Activated CD8-positive, alpha-beta memory T cell treated with anti-CD3 and anti-CD28 coated beads, Interleukin-2, amount 50 U/mL, for 1 hour (primary cell): ENCODE measurements around the gene DGKD.

Experiments
- DNase-seq: peaks from one replicate; pipeline ENCODE4 v3.0.0-alpha.2; 2020; ENCODE audit errors: extremely low read depth

DGKD gene

GRCh38 chr2:233413046-233413445 lies 58.8 kb downstream of the DGKD start:
- no peak for DNase-seq

- peak; percentile 76 for DNase-seq
Observed at GRCh38 chr2:233413559-233414272, 59.4 kb downstream of the DGKD start.

- DNase-seq = no peak
Observed at GRCh38 chr2:233414273-233414654, 60.0 kb downstream of the DGKD start.

GRCh38 chr2:233414777-233415570 lies 60.7 kb downstream of the DGKD start:
- no peak for DNase-seq

GRCh38 chr2:233416199-233416598 lies 61.9 kb downstream of the DGKD start:
- no peak for DNase-seq

GRCh38 chr2:233416706-233417105 lies 62.4 kb downstream of the DGKD start:
- DNase-seq = no peak

- DNase-seq = no peak
Observed at GRCh38 chr2:233417282-233417681, 63.0 kb downstream of the DGKD start.

GRCh38 chr2:233418052-233418760 lies 63.9 kb downstream of the DGKD start:
- DNase-seq = no peak

GRCh38 chr2:233418761-233419546 lies 64.7 kb downstream of the DGKD start:
- DNase-seq = no peak

GRCh38 chr2:233419602-233420391 lies 65.5 kb downstream of the DGKD start:
- DNase-seq = no peak

GRCh38 chr2:233421091-233421816 lies 67.0 kb downstream of the DGKD start:
- no peak for DNase-seq

GRCh38 chr2:233422050-233422639 lies 67.9 kb downstream of the DGKD start:
- DNase-seq = no peak

GRCh38 chr2:233422649-233423551 lies 68.6 kb downstream of the DGKD start:
- DNase-seq = no peak

- DNase-seq = no peak
Observed at GRCh38 chr2:233423552-233423860, 69.2 kb downstream of the DGKD start.

- DNase-seq = no peak
Observed at GRCh38 chr2:233424154-233424951, 70.1 kb downstream of the DGKD start.

- DNase-seq = no peak
Observed at GRCh38 chr2:233426619-233427342, 72.5 kb downstream of the DGKD start.

- no peak for DNase-seq
Observed at GRCh38 chr2:233428008-233428407, 73.7 kb downstream of the DGKD start.

GRCh38 chr2:233428438-233428837 lies 74.1 kb downstream of the DGKD start:
- DNase-seq = no peak
